ENCODE data around the gene CRMP1.

DNA sequence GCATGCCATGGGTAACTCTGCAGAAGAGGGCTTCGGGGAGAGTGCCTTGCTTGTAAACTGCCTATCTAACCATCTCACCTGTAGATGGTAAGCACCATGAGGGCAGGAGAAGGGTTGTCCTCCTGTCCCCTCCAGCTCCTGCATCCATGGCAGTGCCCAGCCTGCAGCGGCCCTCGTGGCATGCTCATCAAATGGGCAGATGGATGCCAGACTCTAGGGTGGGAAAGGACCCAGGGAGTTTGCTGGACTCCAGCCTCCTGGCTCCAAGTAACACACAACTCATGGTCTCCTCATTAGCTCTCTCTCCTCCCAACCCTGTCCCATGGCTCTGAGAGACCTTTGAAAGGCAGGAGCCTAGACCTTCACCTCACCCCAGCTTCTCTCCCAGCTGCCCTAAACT is 29.7 kb upstream of the CRMP1 start:
- TF ChIP-seq, protein P1, sequence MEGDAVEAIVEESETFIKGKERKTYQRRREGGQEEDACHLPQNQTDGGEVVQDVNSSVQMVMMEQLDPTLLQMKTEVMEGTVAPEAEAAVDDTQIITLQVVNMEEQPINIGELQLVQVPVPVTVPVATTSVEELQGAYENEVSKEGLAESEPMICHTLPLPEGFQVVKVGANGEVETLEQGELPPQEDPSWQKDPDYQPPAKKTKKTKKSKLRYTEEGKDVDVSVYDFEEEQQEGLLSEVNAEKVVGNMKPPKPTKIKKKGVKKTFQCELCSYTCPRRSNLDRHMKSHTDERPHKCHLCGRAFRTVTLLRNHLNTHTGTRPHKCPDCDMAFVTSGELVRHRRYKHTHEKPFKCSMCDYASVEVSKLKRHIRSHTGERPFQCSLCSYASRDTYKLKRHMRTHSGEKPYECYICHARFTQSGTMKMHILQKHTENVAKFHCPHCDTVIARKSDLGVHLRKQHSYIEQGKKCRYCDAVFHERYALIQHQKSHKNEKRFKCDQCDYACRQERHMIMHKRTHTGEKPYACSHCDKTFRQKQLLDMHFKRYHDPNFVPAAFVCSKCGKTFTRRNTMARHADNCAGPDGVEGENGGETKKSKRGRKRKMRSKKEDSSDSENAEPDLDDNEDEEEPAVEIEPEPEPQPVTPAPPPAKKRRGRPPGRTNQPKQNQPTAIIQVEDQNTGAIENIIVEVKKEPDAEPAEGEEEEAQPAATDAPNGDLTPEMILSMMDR (conservative IDR thresholded peaks at IDR 0.05; ENCODE audit: low read depth, low read length), result no peak
- TF ChIP-seq EZH2 (IDR thresholded peaks at IDR 0.05; ENCODE audit: low read length, unreplicated experiment), result no peak

All from PC-3 (cell line).